Ishikawa (cell line): Measurements from ENCODE around the gene VAV3.

Experiments used
- CEBPB ChIP-seq: IDR thresholded peaks from 2 replicates; pipeline ENCODE4 v1.6.1; 2012
- CREB1 ChIP-seq: IDR thresholded peaks from 2 replicates; pipeline ENCODE4 v1.6.1; 2012; ENCODE audit warnings: low read depth
- EGR1 ChIP-seq: IDR thresholded peaks from 2 replicates; pipeline ENCODE4 v1.6.1; 2012
- EP300 ChIP-seq: IDR thresholded peaks from 2 replicates; pipeline ENCODE4 v1.6.1; 2012; ENCODE audit warnings: borderline replicate concordance
- FOXM1 ChIP-seq: IDR thresholded peaks from 2 replicates; pipeline ENCODE4 v1.6.1; 2012; ENCODE audit warnings: low read depth, borderline replicate concordance
- NFIC ChIP-seq: IDR thresholded peaks from 2 replicates; pipeline ENCODE4 v1.6.1; 2012
- RAD21 ChIP-seq: IDR thresholded peaks from 2 replicates; pipeline ENCODE4 v1.6.1; 2012; ENCODE audit warnings: low read depth
- TAF1 ChIP-seq: IDR thresholded peaks from 2 replicates; pipeline ENCODE4 v1.6.1; 2012; ENCODE audit warnings: low read depth, mild to moderate bottlenecking
- TCF12 ChIP-seq: IDR thresholded peaks from 2 replicates; pipeline ENCODE4 v1.6.1; 2012; ENCODE audit warnings: low read depth
- TEAD4 ChIP-seq: IDR thresholded peaks from 2 replicates; pipeline ENCODE4 v1.6.1; 2012
- YY1 ChIP-seq: IDR thresholded peaks from 2 replicates; pipeline ENCODE4 v1.6.1; 2012; ENCODE audit warnings: low read depth
- ZBTB7A ChIP-seq: IDR thresholded peaks from 2 replicates; pipeline ENCODE4 v1.6.1; 2012; ENCODE audit warnings: low read depth
- TF ChIP-seq, protein P1 (sequence below): IDR thresholded peaks from 2 replicates; pipeline ENCODE4 v1.6.1; 2012; ENCODE audit warnings: low read depth, mild to moderate bottlenecking
- TF ChIP-seq, protein P2 (sequence below): IDR thresholded peaks from 2 replicates; pipeline ENCODE4 v1.6.1; 2012
- TF ChIP-seq, protein P3 (sequence below): IDR thresholded peaks from 2 replicates; pipeline ENCODE4 v1.6.1; 2012

Gene VAV3

DNA sequence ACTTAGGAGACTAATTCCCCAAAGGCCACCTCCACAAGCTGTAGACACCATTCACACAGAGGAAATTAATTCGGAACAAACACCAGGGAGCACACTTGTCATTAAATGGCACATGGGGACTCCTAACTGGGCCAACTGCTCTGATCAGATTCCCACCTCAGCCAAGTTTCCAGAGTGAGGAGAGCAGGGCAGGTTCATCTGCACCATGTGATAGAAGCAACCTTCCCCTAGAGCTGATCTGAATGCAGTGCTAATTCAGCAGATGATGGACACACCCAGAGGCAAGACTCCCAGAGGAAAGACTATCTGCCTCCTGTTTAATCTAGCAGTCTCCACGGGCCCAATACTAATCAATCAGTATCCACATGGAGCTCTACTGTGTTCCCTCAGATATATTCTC lies 147.0 kb downstream of the VAV3 start:
- TF ChIP-seq, protein P1, sequence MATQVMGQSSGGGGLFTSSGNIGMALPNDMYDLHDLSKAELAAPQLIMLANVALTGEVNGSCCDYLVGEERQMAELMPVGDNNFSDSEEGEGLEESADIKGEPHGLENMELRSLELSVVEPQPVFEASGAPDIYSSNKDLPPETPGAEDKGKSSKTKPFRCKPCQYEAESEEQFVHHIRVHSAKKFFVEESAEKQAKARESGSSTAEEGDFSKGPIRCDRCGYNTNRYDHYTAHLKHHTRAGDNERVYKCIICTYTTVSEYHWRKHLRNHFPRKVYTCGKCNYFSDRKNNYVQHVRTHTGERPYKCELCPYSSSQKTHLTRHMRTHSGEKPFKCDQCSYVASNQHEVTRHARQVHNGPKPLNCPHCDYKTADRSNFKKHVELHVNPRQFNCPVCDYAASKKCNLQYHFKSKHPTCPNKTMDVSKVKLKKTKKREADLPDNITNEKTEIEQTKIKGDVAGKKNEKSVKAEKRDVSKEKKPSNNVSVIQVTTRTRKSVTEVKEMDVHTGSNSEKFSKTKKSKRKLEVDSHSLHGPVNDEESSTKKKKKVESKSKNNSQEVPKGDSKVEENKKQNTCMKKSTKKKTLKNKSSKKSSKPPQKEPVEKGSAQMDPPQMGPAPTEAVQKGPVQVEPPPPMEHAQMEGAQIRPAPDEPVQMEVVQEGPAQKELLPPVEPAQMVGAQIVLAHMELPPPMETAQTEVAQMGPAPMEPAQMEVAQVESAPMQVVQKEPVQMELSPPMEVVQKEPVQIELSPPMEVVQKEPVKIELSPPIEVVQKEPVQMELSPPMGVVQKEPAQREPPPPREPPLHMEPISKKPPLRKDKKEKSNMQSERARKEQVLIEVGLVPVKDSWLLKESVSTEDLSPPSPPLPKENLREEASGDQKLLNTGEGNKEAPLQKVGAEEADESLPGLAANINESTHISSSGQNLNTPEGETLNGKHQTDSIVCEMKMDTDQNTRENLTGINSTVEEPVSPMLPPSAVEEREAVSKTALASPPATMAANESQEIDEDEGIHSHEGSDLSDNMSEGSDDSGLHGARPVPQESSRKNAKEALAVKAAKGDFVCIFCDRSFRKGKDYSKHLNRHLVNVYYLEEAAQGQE, result no peak
- TF ChIP-seq, protein P2, sequence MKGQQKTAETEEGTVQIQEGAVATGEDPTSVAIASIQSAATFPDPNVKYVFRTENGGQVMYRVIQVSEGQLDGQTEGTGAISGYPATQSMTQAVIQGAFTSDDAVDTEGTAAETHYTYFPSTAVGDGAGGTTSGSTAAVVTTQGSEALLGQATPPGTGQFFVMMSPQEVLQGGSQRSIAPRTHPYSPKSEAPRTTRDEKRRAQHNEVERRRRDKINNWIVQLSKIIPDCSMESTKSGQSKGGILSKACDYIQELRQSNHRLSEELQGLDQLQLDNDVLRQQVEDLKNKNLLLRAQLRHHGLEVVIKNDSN, result no peak
- TF ChIP-seq TCF12, result no peak
- TF ChIP-seq CEBPB, result no peak

- TF ChIP-seq CEBPB (no peak), RAD21 (no peak), NFIC (no peak)
- TF ChIP-seq, protein P3, sequence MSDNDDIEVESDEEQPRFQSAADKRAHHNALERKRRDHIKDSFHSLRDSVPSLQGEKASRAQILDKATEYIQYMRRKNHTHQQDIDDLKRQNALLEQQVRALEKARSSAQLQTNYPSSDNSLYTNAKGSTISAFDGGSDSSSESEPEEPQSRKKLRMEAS, result no peak
These were observed 147.8 kb downstream of the VAV3 start for GRCh38 chr1:107817206-107817605.

DNA sequence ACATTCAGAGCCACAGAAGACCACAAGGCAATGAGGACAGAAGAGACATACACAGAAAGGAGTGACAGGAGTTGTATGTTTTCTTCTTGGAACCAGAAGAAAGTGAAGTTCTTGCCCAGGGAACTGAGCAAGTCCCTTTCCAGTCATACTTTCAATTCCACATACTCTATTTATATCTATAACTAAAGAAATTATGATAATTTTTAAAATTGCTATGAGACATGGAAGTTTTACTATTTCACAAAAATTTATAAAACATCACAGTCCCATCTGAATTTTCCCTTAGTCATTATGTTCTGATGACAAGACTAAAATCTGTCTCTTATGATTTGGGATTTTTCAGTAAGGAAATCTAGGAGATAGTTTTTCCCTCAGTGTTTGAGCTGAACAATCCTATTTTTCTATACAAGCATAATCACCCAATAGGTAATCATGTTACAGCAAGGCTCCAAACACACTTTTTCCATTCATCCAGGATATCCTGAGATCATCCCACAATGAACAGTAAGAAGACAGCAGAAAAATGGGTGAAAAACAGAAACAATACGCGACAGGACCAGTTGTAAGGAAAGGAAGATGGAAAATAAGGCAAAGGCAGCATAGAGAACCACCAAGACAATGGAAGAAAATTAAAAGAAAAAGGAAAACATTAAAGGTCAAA lies 154.6 kb downstream of the VAV3 start:
- TF ChIP-seq YY1, result no peak
- TF ChIP-seq, protein P1, result no peak
- TF ChIP-seq CREB1, result no peak
- no peak for TF ChIP-seq RAD21
- TF ChIP-seq FOXM1, result no peak
- TF ChIP-seq, protein P2, result no peak
- TF ChIP-seq TAF1, result no peak
- no peak for TF ChIP-seq EGR1
- no peak for TF ChIP-seq CEBPB
- TF ChIP-seq ZBTB7A, result no peak
- no peak for TF ChIP-seq TCF12
- no peak for TF ChIP-seq TEAD4
- no peak for TF ChIP-seq EP300
- TF ChIP-seq, protein P3, result no peak
- no peak for TF ChIP-seq NFIC

GRCh38 chr1:107807855-107808254 lies 157.1 kb downstream of the VAV3 start:
- no peak for TF ChIP-seq YY1

GRCh38 chr1:107807405-107807804 lies 157.6 kb downstream of the VAV3 start:
- TF ChIP-seq TCF12 (no peak), EGR1 (no peak), EP300 (no peak), RAD21 (no peak), TEAD4 (no peak), ZBTB7A (no peak)

DNA sequence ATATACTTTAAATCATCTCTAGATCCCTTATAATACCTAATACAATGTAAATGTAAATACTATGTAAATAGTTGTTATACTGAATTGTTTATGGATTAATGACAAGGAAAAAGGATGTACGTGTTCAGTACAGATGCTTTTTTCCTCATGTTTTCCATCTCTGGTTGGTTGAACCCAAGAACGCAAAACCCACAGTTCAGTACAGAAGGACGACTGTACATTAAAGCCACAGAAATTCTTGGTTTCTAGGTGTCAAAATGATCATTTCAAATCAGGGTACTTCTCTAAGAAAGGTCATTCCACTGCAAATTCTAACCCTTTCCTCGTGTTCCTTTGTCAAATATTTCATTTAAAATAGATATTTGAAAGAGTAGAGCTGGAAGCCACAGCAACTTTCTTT lies 158.1 kb downstream of the VAV3 start:
- TF ChIP-seq RAD21 (no peak), CREB1 (no peak), TEAD4 (no peak), FOXM1 (no peak), CEBPB (no peak), YY1 (no peak), NFIC (no peak), EP300 (no peak)
- TF ChIP-seq, protein P2, result no peak
- TF ChIP-seq, protein P3, result no peak
- TF ChIP-seq, protein P1, result no peak
